ENCODE data around the gene SND1. TPM values are rescaled to one million over a fixed set of nuclear protein-coding genes. Genes with fewer than 3 reads are reported as not detected.
A peak's percentile ranks its signal among the peaks of the same experiment; 100 is the strongest.

The SND1 gene
- total RNA-seq, 1 experiment from 2014 or later, result 111 TPM

GRCh38 chr7:127932496-127932895, 280.5 kb downstream of the SND1 start:
- no peak for DNase-seq (ENCODE audit: low spot score)

GRCh38 chr7:127933146-127933545, 281.2 kb downstream of the SND1 start:
- DNase-seq (ENCODE audit: low spot score), result no peak

GRCh38 chr7:127934711-127935110, 282.7 kb downstream of the SND1 start:
- DNase-seq (ENCODE audit: low spot score), result no peak

GRCh38 chr7:127935847-127936376, 283.9 kb downstream of the SND1 start:
- no peak for DNase-seq (ENCODE audit: low spot score)

GRCh38 chr7:127937066-127937680, 285.2 kb downstream of the SND1 start:
- no peak for DNase-seq (ENCODE audit: low spot score)

GRCh38 chr7:127938588-127938987, 286.6 kb downstream of the SND1 start:
- peak; percentile 63 for DNase-seq (ENCODE audit: low spot score)

GRCh38 chr7:127940381-127941160, 288.6 kb downstream of the SND1 start:
- no peak for DNase-seq (ENCODE audit: low spot score)

GRCh38 chr7:127941476-127942210, 289.6 kb downstream of the SND1 start:
- DNase-seq (ENCODE audit: low spot score), result no peak

GRCh38 chr7:127943541-127944521, 291.8 kb downstream of the SND1 start:
- no peak for DNase-seq (ENCODE audit: low spot score)

GRCh38 chr7:127946111-127946510, 294.1 kb downstream of the SND1 start:
- DNase-seq (ENCODE audit: low spot score), result no peak

GRCh38 chr7:127946847-127947246, 294.9 kb downstream of the SND1 start:
- no peak for DNase-seq (ENCODE audit: low spot score)

- no peak for DNase-seq (ENCODE audit: low spot score)
These were observed 296.3 kb downstream of the SND1 start for GRCh38 chr7:127948312-127948711.

- DNase-seq (ENCODE audit: low spot score), result no peak
These were observed 296.9 kb downstream of the SND1 start for GRCh38 chr7:127948930-127949329.

- DNase-seq (ENCODE audit: low spot score), result no peak
These were observed 297.8 kb downstream of the SND1 start for GRCh38 chr7:127949769-127950222.

- no peak for DNase-seq (ENCODE audit: low spot score)
These were observed 298.4 kb downstream of the SND1 start for GRCh38 chr7:127950233-127950935.

GRCh38 chr7:127953423-127954356, 301.7 kb downstream of the SND1 start:
- no peak for DNase-seq (ENCODE audit: low spot score)

- DNase-seq (ENCODE audit: low spot score), result no peak
These were observed 302.4 kb downstream of the SND1 start for GRCh38 chr7:127954357-127954748.

GRCh38 chr7:127955051-127955531, 303.1 kb downstream of the SND1 start:
- DNase-seq (ENCODE audit: low spot score), result no peak

GRCh38 chr7:127957886-127958285, 305.9 kb downstream of the SND1 start:
- no peak for DNase-seq (ENCODE audit: low spot score)
